Osteocyte (in vitro differentiated cells): ENCODE measurements around the gene DSTN. TPM values are rescaled to one million over a fixed set of nuclear protein-coding genes. Genes with fewer than 3 reads are reported as not detected.

ENCODE experiments used
- DNase-seq: peaks from one replicate; pipeline ENCODE4 v3.0.0; 2021; ENCODE audit warnings: mixed read lengths; ENCODE audit not compliant: unreplicated experiment; ENCODE audit errors: extremely low spot score
- H3K27ac Mint-ChIP-seq: one replicate; pipeline ENCODE4 v1.8.0; 2021; ENCODE audit warnings: mild to moderate bottlenecking, mixed read lengths; ENCODE audit not compliant: unreplicated experiment
- H3K27me3 Mint-ChIP-seq: one replicate; pipeline ENCODE4 v1.8.0; 2021; ENCODE audit warnings: mixed read lengths; ENCODE audit not compliant: unreplicated experiment
- H3K36me3 Mint-ChIP-seq: one replicate; pipeline ENCODE4 v1.8.0; 2021; ENCODE audit warnings: mixed read lengths; ENCODE audit not compliant: unreplicated experiment
- H3K4me1 Mint-ChIP-seq: one replicate; pipeline ENCODE4 v1.8.0; 2021; ENCODE audit warnings: mixed read lengths; ENCODE audit not compliant: unreplicated experiment
- H3K4me3 Mint-ChIP-seq: one replicate; pipeline ENCODE4 v1.8.0; 2021; ENCODE audit warnings: mild to moderate bottlenecking, moderate library complexity, mixed read lengths; ENCODE audit not compliant: unreplicated experiment
- H3K9me3 Mint-ChIP-seq: one replicate; pipeline ENCODE4 v1.8.0; 2021; ENCODE audit warnings: mixed read lengths; ENCODE audit not compliant: unreplicated experiment
- CTCF ChIP-seq: fragments of 200-600 bp; sonication (generic); IDR thresholded peaks from 2 replicates; pipeline ENCODE4 v1.5.0; 2021; ENCODE audit warnings: antibody characterized with exemption, mild to moderate bottlenecking, moderate library complexity
- total RNA-seq: library from RNA; stranded (reverse); gene quantifications from 2 replicates; pipeline ENCODE4 v1.2.1, GENCODE V29; 2021

The DSTN gene
- total RNA-seq, 1 donor from 2014 or later = 684 TPM

GRCh38 chr20:17637413-17637780 lies 67.5 kb downstream of the DSTN start:
- no peaks in the 10 kb centered on the region for H3K27me3 Mint-ChIP-seq
- H3K9me3 Mint-ChIP-seq = no peaks in the 10 kb centered on the region
- peaks cover 31% of the 10 kb centered on the region for H3K36me3 Mint-ChIP-seq
- DNase-seq = no peak
- no peak overlapping the region for H3K27ac Mint-ChIP-seq
- TF ChIP-seq CTCF = no peak
- no peak overlapping the region for H3K4me3 Mint-ChIP-seq
- H3K4me1 Mint-ChIP-seq = peaks cover 2% of the 10 kb centered on the region

DNA sequence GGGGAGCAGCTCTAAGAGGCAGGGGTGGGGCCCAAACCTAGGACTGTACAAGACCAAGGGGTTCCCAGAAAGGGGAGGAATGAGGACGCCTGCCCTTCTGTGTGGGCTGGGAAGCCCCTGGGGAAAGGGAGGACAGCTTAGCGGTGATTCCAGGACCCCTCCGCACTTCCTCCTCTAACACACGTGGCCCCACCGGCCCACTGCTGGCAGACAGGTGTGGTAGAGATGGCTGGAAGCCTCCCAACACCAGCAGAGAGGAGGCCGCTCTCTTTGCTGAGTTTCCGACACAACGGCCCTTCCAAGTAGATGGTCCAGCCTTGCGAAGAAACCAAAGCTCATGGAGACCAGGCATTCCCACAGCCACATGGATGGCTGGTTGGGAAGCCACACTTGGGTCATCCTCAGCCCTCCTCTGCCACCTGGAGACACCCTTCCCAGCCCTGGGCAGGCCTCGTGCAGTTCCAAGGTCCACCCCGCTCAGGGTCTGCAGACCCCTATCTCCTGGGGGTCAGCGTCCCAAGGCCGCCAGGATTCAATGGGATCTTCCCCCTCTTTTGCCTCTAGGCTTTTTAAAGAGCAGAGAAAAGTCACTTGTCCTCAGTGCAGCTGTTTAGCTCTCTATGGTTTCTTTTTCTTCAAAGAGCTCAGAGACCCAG lies 68.2 kb downstream of the DSTN start:
- H3K27ac Mint-ChIP-seq = no peak overlapping the region
- no peak for DNase-seq
- H3K9me3 Mint-ChIP-seq = no peaks in the 10 kb centered on the region
- H3K4me1 Mint-ChIP-seq = peaks cover 4% of the 10 kb centered on the region
- TF ChIP-seq CTCF = no peak
- H3K4me3 Mint-ChIP-seq = no peak overlapping the region
- peaks cover 27% of the 10 kb centered on the region for H3K36me3 Mint-ChIP-seq
- no peaks in the 10 kb centered on the region for H3K27me3 Mint-ChIP-seq

GRCh38 chr20:17638835-17639407 lies 69.0 kb downstream of the DSTN start:
- Mint-ChIP-seq H3K4me3 (no peak overlapping the region), H3K27ac (peak overlapping the region; percentile 3), H3K4me1 (peaks cover 12% of the 10 kb centered on the region), H3K9me3 (no peaks in the 10 kb centered on the region), H3K27me3 (no peaks in the 10 kb centered on the region), H3K36me3 (peaks cover 24% of the 10 kb centered on the region)
- no peak for DNase-seq
- no peak for TF ChIP-seq CTCF

DNA sequence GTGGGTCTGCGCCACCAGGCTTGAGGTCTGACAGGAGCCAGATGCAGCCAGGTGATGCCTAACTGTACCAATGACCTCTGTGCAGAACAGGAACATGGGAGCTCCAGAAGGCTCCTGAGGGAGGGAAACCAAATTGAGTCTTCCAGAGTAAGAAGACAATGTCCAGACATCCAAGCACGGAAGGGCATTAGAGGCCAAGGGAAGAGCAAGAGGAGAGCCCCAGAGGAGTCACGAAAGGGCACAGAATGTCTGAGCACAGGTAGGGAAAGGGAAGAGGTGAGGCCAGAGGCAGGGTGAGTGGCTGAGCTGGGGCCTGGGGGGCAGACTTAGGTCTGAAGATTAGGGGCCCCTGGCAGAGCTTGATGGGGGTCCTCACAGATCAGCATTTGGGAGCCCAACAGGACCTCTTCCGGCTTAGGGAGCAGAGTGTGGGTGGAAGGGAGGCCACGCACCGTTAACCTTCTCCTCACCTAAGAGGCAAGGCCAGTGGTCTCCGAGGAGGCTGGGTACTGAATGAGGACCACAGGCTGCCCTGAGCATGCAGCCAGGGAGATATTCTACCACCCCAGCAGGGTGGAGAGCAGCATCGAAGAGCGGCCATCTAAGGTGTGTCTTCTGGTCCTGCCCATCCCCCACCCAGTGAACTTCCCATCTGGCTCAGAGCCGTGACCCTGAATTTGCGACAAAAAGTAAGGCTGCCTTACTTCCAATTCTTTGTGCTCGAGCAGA lies 70.4 kb downstream of the DSTN start:
- H3K27ac Mint-ChIP-seq = peak overlapping the region; percentile 19
- TF ChIP-seq CTCF = no peak

GRCh38 chr20:17640875-17641378 lies 71.1 kb downstream of the DSTN start:
- TF ChIP-seq CTCF = no peak
- Mint-ChIP-seq H3K27me3 (no peaks in the 10 kb centered on the region), H3K4me3 (no peak overlapping the region), H3K27ac (no peak overlapping the region), H3K36me3 (peaks cover 16% of the 10 kb centered on the region), H3K4me1 (peaks cover 32% of the 10 kb centered on the region), H3K9me3 (no peaks in the 10 kb centered on the region)
- DNase-seq = no peak

More for the DNA sequence above, 70.4 kb downstream of the DSTN start:
- no peak for DNase-seq
- Mint-ChIP-seq H3K9me3 (no peaks in the 10 kb centered on the region), H3K4me1 (peaks cover 26% of the 10 kb centered on the region), H3K36me3 (peaks cover 20% of the 10 kb centered on the region), H3K4me3 (no peak overlapping the region), H3K27me3 (no peaks in the 10 kb centered on the region)
